Mammary epithelial cell (primary cell): ENCODE data around the gene OTX2.

Experiments used
- CTCF ChIP-seq, 2 donors: IDR thresholded peaks in 1 of 2; conservative IDR thresholded peaks in 1 of 2; 2 replicates each; pipeline ENCODE4 v1.5.1; 2011 to 2012; ENCODE audit warnings: inconsistent platforms in 2 of 2, low read length in 2 of 2, mild to moderate bottlenecking in 2 of 2, control low read depth in 1 of 2, low read depth in 1 of 2; ENCODE audit not compliant: insufficient read depth in 1 of 2; ENCODE audit errors: extremely low read depth in 1 of 2
- EZH2 ChIP-seq: IDR thresholded peaks from 2 replicates; pipeline ENCODE4 v1.6.1; 2012; ENCODE audit warnings: low read length, inconsistent platforms, borderline replicate concordance

- TF ChIP-seq CTCF (conservative IDR thresholded peaks at IDR 0.05 in 1 of 2, IDR thresholded peaks at IDR 0.05 in 1 of 2; ENCODE audit: extremely low read depth in 1 of 2, insufficient read depth in 1 of 2, low read depth in 1 of 2, low read length in 2 of 2) (no peak), EZH2 (no peak)
Measured at GRCh38 chr14:56797003-56797568, 13.2 kb downstream of the OTX2 start.
